ENCODE data around the gene SMYD2. TPM values are rescaled to one million over a fixed set of nuclear protein-coding genes. Genes with fewer than 3 reads are reported as not detected.

Gene SMYD2
- total and polyA plus RNA-seq, 2 of the 8 experiments (the other 6 are each of a cell fraction or from before 2014, with no cell fraction given) = 3.0 to 5.2 TPM

DNA sequence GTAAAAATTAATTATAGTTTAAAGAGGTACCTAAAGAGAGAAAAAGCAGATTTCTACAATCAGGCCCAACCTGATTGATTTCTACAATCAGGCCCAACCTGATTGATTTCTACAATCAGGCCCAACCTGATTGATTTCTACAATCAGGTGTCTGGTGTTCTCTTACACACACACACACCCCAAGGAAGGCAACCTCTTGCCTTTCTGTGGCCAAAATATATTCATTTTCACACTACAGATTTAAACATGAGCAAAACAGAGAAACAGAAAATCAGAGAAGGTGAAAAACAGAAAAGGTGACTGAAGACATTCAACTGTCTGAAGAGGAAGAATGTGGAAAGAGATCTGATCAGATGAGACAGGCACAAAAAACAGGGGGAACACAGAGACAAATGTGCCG lies 104.5 kb downstream of the SMYD2 start (continued):
- TF ChIP-seq, protein P1, sequence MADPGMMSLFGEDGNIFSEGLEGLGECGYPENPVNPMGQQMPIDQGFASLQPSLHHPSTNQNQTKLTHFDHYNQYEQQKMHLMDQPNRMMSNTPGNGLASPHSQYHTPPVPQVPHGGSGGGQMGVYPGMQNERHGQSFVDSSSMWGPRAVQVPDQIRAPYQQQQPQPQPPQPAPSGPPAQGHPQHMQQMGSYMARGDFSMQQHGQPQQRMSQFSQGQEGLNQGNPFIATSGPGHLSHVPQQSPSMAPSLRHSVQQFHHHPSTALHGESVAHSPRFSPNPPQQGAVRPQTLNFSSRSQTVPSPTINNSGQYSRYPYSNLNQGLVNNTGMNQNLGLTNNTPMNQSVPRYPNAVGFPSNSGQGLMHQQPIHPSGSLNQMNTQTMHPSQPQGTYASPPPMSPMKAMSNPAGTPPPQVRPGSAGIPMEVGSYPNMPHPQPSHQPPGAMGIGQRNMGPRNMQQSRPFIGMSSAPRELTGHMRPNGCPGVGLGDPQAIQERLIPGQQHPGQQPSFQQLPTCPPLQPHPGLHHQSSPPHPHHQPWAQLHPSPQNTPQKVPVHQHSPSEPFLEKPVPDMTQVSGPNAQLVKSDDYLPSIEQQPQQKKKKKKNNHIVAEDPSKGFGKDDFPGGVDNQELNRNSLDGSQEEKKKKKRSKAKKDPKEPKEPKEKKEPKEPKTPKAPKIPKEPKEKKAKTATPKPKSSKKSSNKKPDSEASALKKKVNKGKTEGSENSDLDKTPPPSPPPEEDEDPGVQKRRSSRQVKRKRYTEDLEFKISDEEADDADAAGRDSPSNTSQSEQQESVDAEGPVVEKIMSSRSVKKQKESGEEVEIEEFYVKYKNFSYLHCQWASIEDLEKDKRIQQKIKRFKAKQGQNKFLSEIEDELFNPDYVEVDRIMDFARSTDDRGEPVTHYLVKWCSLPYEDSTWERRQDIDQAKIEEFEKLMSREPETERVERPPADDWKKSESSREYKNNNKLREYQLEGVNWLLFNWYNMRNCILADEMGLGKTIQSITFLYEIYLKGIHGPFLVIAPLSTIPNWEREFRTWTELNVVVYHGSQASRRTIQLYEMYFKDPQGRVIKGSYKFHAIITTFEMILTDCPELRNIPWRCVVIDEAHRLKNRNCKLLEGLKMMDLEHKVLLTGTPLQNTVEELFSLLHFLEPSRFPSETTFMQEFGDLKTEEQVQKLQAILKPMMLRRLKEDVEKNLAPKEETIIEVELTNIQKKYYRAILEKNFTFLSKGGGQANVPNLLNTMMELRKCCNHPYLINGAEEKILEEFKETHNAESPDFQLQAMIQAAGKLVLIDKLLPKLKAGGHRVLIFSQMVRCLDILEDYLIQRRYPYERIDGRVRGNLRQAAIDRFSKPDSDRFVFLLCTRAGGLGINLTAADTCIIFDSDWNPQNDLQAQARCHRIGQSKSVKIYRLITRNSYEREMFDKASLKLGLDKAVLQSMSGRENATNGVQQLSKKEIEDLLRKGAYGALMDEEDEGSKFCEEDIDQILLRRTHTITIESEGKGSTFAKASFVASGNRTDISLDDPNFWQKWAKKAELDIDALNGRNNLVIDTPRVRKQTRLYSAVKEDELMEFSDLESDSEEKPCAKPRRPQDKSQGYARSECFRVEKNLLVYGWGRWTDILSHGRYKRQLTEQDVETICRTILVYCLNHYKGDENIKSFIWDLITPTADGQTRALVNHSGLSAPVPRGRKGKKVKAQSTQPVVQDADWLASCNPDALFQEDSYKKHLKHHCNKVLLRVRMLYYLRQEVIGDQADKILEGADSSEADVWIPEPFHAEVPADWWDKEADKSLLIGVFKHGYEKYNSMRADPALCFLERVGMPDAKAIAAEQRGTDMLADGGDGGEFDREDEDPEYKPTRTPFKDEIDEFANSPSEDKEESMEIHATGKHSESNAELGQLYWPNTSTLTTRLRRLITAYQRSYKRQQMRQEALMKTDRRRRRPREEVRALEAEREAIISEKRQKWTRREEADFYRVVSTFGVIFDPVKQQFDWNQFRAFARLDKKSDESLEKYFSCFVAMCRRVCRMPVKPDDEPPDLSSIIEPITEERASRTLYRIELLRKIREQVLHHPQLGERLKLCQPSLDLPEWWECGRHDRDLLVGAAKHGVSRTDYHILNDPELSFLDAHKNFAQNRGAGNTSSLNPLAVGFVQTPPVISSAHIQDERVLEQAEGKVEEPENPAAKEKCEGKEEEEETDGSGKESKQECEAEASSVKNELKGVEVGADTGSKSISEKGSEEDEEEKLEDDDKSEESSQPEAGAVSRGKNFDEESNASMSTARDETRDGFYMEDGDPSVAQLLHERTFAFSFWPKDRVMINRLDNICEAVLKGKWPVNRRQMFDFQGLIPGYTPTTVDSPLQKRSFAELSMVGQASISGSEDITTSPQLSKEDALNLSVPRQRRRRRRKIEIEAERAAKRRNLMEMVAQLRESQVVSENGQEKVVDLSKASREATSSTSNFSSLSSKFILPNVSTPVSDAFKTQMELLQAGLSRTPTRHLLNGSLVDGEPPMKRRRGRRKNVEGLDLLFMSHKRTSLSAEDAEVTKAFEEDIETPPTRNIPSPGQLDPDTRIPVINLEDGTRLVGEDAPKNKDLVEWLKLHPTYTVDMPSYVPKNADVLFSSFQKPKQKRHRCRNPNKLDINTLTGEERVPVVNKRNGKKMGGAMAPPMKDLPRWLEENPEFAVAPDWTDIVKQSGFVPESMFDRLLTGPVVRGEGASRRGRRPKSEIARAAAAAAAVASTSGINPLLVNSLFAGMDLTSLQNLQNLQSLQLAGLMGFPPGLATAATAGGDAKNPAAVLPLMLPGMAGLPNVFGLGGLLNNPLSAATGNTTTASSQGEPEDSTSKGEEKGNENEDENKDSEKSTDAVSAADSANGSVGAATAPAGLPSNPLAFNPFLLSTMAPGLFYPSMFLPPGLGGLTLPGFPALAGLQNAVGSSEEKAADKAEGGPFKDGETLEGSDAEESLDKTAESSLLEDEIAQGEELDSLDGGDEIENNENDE (IDR thresholded peaks at IDR 0.05; ENCODE audit: insufficient replicate concordance, low read length) = no peak

All from H1 (cell line).